HG03280 (cell line): Measurements from ENCODE around the gene GRIFIN.

ENCODE experiments used
- ATAC-seq: cut with Tn5 transposase; IDR thresholded peaks from one replicate; pipeline ENCODE4 v1.9.1; 2021; ENCODE audit warnings: mild to moderate bottlenecking, moderate library complexity; ENCODE audit not compliant: unreplicated experiment

The GRIFIN gene

DNA sequence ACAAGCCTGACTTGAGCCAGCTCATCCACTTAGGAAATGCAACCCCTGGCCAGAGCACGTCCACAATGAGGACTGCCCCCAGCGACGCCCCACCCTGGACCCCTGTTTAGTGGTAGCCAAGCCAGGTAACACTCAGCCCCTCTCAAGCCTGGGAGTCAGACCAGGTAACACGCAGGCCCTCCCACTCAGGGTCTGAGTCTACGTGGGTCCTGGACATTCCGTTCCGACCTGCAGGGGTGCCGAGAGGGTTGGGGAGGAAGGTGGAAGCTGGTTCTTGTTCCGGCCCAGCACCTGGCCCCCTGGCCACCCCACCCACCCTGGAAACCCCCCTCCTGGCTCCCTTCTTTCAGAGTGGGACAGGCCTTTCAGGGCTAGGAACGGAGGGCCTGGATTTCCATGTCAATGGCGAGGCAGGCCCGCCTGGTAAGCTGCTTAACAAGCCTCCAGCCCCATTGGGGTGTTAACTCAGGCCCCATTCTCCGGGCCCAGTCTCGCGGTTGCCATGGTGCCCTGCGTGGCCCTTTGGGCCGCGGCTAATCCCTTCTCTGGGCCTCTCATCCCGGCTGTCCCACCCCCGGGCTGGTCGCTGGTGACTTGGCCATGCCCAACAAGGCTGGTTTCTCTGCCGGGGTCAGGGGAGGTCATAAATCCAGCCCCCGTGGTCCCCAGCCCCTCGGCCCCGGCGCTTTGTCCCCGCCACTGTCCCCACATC lies 23.7 kb upstream of the GRIFIN start:
- no peak for ATAC-seq

- no peak for ATAC-seq
Observed at GRCh38 chr7:2499181-2499580, 23.0 kb upstream of the GRIFIN start.

- no peak for ATAC-seq
Observed at GRCh38 chr7:2498708-2499107, 22.5 kb upstream of the GRIFIN start.

DNA sequence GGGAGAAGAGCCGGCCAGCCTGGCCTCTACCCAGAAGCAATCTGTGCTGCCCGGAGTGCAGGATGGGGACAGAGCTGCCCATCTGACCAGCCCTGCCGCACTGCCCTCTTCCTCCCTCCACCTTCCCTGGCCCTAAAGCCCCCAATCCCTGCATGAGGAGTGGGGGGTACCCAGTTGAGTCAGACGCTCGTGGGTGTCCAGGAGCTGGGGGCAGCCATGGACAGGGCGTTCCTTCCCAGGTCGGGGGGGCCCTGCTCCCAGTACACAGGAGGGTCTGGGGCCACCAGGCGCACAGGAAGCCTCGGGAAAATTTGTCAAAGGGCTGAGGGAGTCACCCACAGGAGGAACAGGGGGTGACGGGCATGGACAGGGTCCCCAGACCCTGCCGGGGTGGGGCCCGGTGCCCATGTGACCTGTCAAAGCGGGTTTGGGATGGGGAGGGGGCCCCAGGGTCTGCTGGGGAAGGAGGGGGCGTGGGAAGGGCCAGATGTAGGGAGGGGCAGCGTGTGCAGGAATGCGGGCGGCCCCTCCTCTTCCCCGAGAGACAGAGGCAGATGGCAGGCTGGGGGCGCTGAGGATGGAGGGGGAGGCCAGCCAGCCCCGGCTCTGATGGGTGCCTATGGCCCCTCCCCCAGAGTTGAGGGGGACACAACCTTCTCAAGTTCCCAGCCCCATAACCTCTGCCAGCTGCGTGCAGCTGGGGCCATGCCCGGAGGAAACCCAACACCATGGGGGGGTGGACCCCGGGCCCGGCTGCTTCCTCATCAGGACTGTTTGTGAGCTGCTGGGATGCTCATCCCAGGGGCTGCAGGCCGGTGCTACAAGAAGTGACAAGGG lies 21.5 kb upstream of the GRIFIN start:
- ATAC-seq: no peak

- ATAC-seq: no peak
Observed at GRCh38 chr7:2497065-2497464, 20.9 kb upstream of the GRIFIN start.

GRCh38 chr7:2496375-2496774 lies 20.2 kb upstream of the GRIFIN start:
- ATAC-seq: no peak

- no peak for ATAC-seq
Observed at GRCh38 chr7:2495418-2496299, 19.5 kb upstream of the GRIFIN start.

- ATAC-seq: no peak
Observed at GRCh38 chr7:2494191-2495130, 18.3 kb upstream of the GRIFIN start.

DNA sequence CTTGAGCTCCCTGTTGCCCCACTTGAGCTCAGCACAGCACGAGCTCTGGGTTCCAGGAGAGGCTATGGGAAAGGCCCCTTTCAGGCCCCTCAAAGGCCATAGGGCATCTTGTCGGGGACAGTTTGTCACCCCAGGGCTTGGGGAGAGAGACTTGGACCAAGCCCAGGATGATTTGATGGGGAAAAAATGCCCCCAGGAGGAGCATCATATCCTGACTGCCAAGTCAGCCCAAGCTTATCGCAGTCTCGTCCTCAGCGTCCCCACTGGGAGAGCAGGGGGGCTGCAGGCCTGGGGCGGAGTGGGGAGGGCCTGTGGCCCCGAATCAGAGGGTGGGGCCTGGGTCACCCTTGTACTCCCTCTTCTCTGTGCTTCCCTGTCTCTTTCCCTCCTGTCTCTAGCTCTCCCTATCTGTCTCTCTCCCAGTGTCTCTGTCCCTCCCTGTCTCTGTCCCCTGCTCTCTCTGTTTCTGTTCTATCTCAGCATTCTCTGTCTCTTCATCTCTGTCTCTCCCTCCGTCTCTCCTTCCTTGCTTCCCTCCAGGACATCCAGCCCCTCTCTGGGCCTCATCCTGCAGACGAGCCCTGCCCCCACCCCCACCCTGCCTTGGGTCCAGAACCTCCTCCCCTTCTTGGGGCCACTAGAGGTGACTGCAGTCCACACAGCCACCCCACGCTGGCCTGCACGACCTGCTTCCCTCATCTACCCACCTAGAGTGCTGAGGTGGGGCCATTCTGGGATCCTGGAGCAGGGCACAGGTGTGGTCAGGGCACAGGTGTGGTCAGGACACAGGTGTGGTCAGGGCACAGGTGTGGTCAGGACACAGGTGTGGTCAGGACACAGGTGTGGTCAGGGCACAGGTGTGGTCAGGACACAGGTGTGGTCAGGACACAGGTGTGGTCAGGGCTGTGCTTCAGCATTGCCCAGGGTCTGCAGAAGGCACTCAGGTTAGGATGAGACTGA lies 17.3 kb upstream of the GRIFIN start:
- ATAC-seq: no peak

GRCh38 chr7:2492038-2492437 lies 15.8 kb upstream of the GRIFIN start:
- no peak for ATAC-seq

DNA sequence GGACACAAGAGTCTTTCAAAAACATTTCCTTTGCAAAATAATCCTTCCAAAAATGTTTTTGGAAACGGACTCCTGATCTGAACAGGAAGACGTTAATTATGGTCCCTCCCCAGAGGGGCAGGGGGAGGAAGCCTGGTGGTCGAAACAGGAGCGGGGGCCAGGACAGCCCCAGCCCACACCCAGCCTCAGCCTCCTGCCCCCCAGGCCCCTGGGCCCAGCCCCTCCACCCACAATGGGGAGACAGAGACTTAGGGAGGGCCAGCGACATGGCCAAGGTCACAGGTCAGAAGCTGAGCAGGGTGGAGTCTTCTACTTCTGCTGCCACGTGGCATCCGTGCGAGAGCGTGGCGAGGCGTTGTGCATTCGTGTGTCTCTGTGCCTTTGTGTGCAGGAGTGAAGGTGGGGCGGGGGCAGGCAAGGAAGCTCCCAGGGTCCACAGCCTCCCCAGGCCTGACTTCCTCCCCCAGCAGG lies 14.0 kb upstream of the GRIFIN start:
- ATAC-seq: no peak

DNA sequence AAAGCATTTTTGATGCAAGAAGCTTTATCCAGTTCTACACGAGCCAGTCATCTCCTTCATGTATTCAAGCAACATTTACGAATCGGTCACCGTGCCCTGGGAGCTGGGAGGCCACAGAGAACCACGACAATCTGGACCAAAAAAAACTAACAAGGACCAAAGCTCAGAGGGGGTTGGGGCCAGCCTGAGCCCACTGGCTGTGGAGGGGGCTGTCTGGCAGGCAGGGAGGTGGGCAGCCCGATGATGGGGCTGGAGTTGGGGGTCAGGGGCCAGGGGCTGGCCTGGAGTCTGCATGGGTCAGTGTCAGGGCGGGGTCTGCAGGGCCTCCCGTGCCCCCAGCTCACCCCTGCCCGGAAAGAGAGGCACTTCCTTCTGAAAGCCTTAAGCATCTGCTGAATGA lies 12.5 kb upstream of the GRIFIN start:
- no peak for ATAC-seq

DNA sequence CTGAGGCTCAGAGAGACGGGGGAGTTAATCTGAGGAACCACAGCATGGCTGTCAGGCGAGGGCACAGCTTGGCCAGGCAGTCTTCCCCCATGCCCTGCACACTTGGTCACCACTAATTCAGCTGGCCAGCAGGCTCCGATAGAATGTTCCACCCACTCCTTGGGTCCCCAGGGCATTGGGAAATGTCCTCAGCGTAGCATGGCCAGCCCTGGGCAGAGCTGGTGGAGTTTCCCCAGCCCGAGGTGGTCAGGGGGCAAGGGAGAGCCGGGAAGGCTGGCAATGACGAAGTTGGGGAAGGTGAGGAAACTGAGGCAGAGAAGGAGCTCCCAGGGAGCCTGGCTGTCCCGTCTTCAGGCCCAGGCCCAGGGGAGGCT lies 12.1 kb upstream of the GRIFIN start:
- ATAC-seq: no peak

GRCh38 chr7:2487586-2488271 lies 11.5 kb upstream of the GRIFIN start:
- no peak for ATAC-seq

GRCh38 chr7:2484868-2485267 lies 8.7 kb upstream of the GRIFIN start:
- ATAC-seq: no peak

DNA sequence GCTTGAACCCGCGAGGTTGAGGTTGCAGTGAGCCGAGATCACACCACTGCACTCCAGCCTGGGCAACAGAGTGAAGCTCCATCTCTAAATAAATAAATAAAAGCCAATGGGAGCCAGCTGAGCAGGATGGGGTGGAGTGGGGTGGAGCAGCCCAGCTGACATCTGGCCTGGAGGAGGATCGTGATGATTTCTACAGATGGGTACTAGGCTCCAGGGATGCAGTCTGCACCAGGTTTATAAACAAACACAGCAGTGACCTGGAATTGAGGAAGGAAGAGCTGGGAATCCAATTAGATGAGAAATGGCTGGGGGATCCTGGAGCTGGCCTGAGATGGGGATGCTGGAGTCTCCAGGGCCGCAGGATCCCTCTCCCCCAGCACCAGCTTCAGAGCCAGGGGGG lies 7.3 kb upstream of the GRIFIN start:
- no peak for ATAC-seq

DNA sequence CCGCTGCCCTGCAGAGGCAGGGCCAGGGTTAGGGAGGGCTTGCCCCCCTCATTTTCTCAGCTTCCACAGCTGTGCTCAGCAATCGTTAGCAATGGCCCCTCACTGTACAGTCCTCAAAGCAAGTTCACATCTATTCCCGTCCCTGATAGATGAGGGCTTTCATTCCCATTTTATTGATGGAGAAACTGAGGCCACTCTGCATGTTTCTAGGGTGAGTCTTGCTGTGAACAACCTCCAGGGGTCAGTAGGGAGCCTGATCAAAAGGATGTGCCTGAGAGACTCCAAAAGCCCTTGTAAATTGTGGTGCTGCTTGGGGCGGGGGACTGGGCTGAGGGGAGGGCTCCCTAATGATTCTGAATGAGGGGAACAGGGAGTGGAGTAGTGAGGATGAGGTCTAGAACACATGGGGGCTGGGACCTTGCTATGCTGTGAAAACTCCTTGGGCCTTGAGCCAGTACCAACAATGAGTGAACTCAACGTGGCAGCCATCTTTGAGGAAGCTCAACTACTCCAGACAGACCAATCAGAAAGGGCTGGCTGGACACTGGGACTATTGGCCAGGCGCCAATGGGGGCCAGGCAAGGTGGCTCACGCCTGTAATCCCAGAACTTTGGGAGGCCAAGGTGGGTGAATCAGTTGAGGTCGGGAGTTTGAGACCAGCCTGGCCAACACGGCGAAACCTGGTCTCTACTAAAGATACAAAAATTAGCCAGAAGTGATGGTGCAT lies 6.7 kb upstream of the GRIFIN start:
- no peak for ATAC-seq

GRCh38 chr7:2481195-2481594 lies 5.0 kb upstream of the GRIFIN start:
- no peak for ATAC-seq
